ENCODE data around the gene ITGA11. TPM values are rescaled to one million over a fixed set of nuclear protein-coding genes. Genes with fewer than 3 reads are reported as not detected.

Gene ITGA11
- total RNA-seq, 4 donors from 2014 or later = 0.83 to 3.6 (median 2.0) TPM

DNA sequence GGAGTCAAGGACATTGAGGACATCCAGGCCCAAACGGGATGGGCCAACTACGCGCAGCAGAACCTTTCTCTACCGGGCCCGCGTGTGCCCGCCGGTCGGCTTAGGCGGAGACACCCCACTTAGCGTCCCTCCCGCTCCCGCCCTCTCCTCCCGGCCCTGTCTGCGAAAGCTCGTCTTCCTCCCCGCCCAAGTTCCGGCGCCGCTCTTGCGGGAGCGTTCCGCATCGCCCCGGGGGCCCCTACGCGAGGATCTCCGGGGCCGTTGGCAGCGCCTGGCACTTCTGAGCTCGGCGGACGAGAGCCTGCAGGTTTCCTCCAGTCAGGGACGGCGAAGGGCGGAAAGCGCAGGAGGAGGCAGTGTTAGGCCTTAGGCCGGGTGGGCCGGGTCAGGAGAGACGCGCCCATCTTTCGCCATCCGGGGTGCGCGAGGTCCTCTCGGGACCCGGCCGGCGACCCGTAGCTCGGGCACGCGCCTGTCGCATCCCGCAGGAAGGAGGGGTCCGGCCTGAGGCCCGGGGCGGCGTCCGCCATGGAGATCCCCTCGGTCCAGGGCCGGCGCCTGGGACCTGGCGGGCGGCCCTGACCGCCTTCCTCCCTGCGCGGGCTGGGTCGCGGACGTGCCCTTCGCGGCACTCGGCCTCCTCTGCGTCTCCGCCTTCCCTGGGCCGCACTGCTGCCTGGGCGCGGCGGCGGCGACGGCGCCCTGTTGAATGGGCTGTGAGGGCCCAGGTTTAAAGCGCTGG, 154.2 kb downstream of the ITGA11 start, which contains the start of gene FEM1B:
FEM1B (plus strand) TSS at position 143 of the 742 bp plus-strand sequence. CDS start 673 bp downstream, outside the sequence.
- peak within 1 kb of the TSS; percentile 98 for H3K27ac ChIP-seq
- H3K4me3 ChIP-seq = peak within 1 kb of the TSS; percentile 80
- 0% methylated on average over 8 of the region's 85 CpGs for WGBS
- DNase-seq (ENCODE audit: low spot score in 2 of 2) = peak; percentile 94 to 95
- H3K27me3 ChIP-seq = no peaks in the 10 kb centered on the region
- TF ChIP-seq, protein P1, sequence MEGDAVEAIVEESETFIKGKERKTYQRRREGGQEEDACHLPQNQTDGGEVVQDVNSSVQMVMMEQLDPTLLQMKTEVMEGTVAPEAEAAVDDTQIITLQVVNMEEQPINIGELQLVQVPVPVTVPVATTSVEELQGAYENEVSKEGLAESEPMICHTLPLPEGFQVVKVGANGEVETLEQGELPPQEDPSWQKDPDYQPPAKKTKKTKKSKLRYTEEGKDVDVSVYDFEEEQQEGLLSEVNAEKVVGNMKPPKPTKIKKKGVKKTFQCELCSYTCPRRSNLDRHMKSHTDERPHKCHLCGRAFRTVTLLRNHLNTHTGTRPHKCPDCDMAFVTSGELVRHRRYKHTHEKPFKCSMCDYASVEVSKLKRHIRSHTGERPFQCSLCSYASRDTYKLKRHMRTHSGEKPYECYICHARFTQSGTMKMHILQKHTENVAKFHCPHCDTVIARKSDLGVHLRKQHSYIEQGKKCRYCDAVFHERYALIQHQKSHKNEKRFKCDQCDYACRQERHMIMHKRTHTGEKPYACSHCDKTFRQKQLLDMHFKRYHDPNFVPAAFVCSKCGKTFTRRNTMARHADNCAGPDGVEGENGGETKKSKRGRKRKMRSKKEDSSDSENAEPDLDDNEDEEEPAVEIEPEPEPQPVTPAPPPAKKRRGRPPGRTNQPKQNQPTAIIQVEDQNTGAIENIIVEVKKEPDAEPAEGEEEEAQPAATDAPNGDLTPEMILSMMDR (IDR thresholded peaks at IDR 0.05) = no peak
- TF ChIP-seq EP300 (IDR thresholded peaks at IDR 0.05) = no peak
- peak in 1 of 2 donors; percentile 52 for TF ChIP-seq POLR2A (IDR thresholded peaks at IDR 0.05)
- TF ChIP-seq POLR2AphosphoS5 (IDR thresholded peaks at IDR 0.05) = peak in 2 of 3 donors; percentile 91 to 94
- no peaks in the 10 kb centered on the region for H3K36me3 ChIP-seq
- H3K4me1 ChIP-seq = peaks cover 74% of the 10 kb centered on the region
- H3K9me3 ChIP-seq = no peaks in the 10 kb centered on the region

DNA sequence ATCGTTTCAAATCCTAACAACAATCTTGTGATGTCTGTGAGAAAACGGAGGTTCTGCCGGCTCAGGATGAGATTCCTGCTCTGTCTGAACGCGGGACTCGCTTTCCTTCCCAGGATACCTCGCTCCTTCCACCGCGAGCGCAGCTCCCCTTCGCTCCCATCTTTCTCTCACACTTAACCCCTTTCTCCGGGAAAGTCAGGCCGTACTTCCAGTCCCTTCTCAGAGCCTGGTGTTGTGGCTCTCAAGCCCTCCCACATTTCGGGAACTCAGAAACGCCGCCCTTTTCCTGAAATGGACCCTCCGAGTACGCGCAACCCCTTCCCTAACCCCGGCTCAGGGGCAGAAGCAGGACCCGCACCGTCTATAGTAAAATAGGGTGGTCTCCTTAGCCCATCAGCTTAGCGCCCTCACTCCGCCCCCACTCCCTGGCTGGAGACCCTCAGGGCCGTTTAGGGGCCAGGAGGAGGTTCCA, 154.8 kb downstream of the ITGA11 start:
- Histone ChIP-seq H3K4me3 (peak overlapping the region; percentile 80), H3K36me3 (no peaks in the 10 kb centered on the region), H3K9me3 (no peaks in the 10 kb centered on the region), H3K27me3 (no peaks in the 10 kb centered on the region), H3K27ac (peak overlapping the region; percentile 98), H3K4me1 (peaks cover 74% of the 10 kb centered on the region)
- 1% methylated on average over 24 of the region's 25 CpGs for WGBS
- no peak for DNase-seq (ENCODE audit: low spot score in 2 of 2)
- no peak for TF ChIP-seq EP300 (IDR thresholded peaks at IDR 0.05)
- no peak for TF ChIP-seq POLR2AphosphoS5 (IDR thresholded peaks at IDR 0.05)
- no peak for TF ChIP-seq POLR2A (IDR thresholded peaks at IDR 0.05)
- TF ChIP-seq, protein P1 (IDR thresholded peaks at IDR 0.05) = no peak

DNA sequence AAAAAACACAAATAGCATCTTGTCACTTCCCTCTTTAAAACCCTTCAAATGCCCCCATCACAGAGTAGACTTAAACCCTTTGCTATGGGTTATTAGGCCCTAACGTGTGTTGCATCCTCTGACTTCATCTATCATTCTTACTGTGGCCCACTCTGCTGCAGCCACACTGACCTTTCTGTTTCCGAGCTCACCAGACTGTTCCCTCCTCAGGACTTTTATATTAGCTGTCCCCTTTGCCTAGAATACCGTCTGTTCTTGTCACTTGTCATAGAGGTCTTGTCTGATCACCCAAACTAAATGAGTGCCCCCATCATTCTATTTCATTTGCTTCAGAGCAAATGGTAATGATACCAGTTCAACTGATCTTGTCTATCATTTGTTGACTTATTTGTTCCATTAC, 155.3 kb downstream of the ITGA11 start:
- peak overlapping the region; percentile 80 for H3K4me3 ChIP-seq
- H3K9me3 ChIP-seq = no peaks in the 10 kb centered on the region
- peaks cover 71% of the 10 kb centered on the region for H3K4me1 ChIP-seq
- TF ChIP-seq POLR2AphosphoS5 (IDR thresholded peaks at IDR 0.05) = no peak
- TF ChIP-seq, protein P1 (IDR thresholded peaks at IDR 0.05) = no peak
- no peak for TF ChIP-seq EP300 (IDR thresholded peaks at IDR 0.05)
- TF ChIP-seq POLR2A (IDR thresholded peaks at IDR 0.05) = no peak
- no peaks in the 10 kb centered on the region for H3K36me3 ChIP-seq
- no peak for DNase-seq (ENCODE audit: low spot score in 2 of 2)
- H3K27me3 ChIP-seq = no peaks in the 10 kb centered on the region
- peak overlapping the region; percentile 98 for H3K27ac ChIP-seq
- 41% methylated on average over 3 of the region's 3 CpGs for WGBS

DNA sequence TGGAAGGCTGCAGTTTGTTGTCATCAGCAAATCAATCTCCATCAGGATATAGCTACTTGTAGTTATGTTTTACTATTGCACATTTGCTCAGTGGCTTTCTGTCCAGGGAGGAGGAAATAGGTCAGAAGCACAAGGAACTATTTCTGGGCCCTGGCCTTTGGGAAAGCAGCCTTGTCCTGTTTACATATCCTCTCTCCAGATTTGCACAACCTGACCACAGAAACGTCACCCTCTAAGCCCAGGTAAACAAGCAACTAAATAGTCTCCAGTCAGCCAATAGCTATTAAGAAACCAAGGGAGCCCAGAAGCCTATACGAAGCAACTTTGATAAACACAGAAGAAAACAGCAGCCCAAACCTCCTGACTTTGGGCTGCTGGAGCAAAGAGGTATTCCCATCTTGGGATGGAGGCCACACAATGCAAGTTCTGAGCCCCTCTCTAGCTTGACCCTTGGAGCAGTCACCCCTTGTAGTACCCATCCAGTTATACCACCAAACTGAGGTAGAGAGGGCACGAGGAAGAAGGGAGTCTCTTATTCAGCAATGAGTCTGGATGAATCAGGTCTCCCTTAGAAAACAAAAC, 156.7 kb downstream of the ITGA11 start:
- H3K36me3 ChIP-seq = no peaks in the 10 kb centered on the region
- no peak for DNase-seq (ENCODE audit: low spot score in 2 of 2)
- H3K4me1 ChIP-seq = peaks cover 67% of the 10 kb centered on the region
- H3K4me3 ChIP-seq = no peak overlapping the region
- WGBS = 86% methylated on average over 3 of the region's 3 CpGs
- no peaks in the 10 kb centered on the region for H3K9me3 ChIP-seq
- no peaks in the 10 kb centered on the region for H3K27me3 ChIP-seq
- TF ChIP-seq, protein P1 (IDR thresholded peaks at IDR 0.05) = no peak
- TF ChIP-seq POLR2AphosphoS5 (IDR thresholded peaks at IDR 0.05) (no peak), EP300 (IDR thresholded peaks at IDR 0.05) (no peak), POLR2A (IDR thresholded peaks at IDR 0.05) (no peak)
- H3K27ac ChIP-seq = peak overlapping the region; percentile 98

All from suprapubic skin (tissue), 4 donors.